Small intestine (tissue), 7 donors: Measurements from ENCODE around the gene BCAS3. TPM values are rescaled to one million over a fixed set of nuclear protein-coding genes. Genes with fewer than 3 reads are reported as not detected.
"Not testable (repeated sequence)": the region's sequence is repeated elsewhere in the genome, so short reads cannot be mapped to it uniquely, and the experiment has no call there.

Experiments used
- DNase-seq, 2 donors: peaks; one replicate each; pipeline versions ENCODE4 v3.0.0 to v3.0.0-alpha.2; 2013
- FAIRE-seq: peaks from 2 replicates; lab custom pipeline; 2012; peaks lifted over from hg19 to GRCh38; lab: Jason Lieb, UNC
- H3K27ac ChIP-seq, 3 donors: one replicate each; pipeline ENCODE4 v1.5.1; 2013; ENCODE audit warnings: low read length in 2 of 3, mild to moderate bottlenecking in 2 of 3, control low read depth in 1 of 3, inconsistent platforms in 1 of 3, low read depth in 1 of 3, moderate library complexity in 1 of 3
- H3K27me3 ChIP-seq, 3 donors: one replicate each; pipeline ENCODE4 v1.6.1; 2013; ENCODE audit warnings: low read length in 3 of 3, inconsistent platforms in 1 of 3; ENCODE audit not compliant: control insufficient read depth in 3 of 3, insufficient read depth in 3 of 3
- H3K36me3 ChIP-seq, 3 donors: one replicate each; pipeline ENCODE4 v1.6.1; 2013; ENCODE audit warnings: low read length in 3 of 3, inconsistent platforms in 1 of 3, low read depth in 1 of 3, mild to moderate bottlenecking in 1 of 3, moderate library complexity in 1 of 3; ENCODE audit not compliant: control insufficient read depth in 3 of 3, insufficient read depth in 2 of 3
- H3K4me1 ChIP-seq, 3 donors: one replicate each; pipeline ENCODE4 v1.6.1; 2013; ENCODE audit warnings: low read length in 2 of 3, inconsistent platforms in 1 of 3, low read depth in 1 of 3, mild to moderate bottlenecking in 1 of 3, moderate library complexity in 1 of 3; ENCODE audit not compliant: control insufficient read depth in 3 of 3, insufficient read depth in 2 of 3
- H3K4me3 ChIP-seq, 3 donors: one replicate each; pipeline ENCODE4 v1.5.1; 2013; ENCODE audit warnings: low read length in 3 of 3, control low read depth in 1 of 3, inconsistent platforms in 1 of 3, low read depth in 1 of 3, mild to moderate bottlenecking in 1 of 3, moderate library complexity in 1 of 3
- H3K9me3 ChIP-seq, 2 donors: one replicate each; pipeline ENCODE4 v1.6.1; 2013; ENCODE audit warnings: low read depth in 1 of 2, low read length in 1 of 2; ENCODE audit not compliant: control insufficient read depth in 2 of 2, insufficient read depth in 1 of 2
- WGBS, 3 donors: extraction: QIAGEN DNeasy Blood & Tissue Kit; methylation state at CpG; one replicate each; pipeline ENCODE4 v1.1.7; 2013; 5-methylcytosine and 5-hydroxymethylcytosine counted together
- polyA plus RNA-seq, 4 donors: library from polyadenylated mRNA; stranded (reverse) in 3 of 4; unstranded in 1 of 4; fragments of 200-250 nt in 3 of 4; fragments of 120-200 nt in 1 of 4; gene quantifications; one replicate each; pipeline versions ENCODE4 v1.2.1 to v1.2.3, GENCODE V29; 2013
- donor health status: healthy with polysubstance abuse.
- donor health status: control.
- donor health status: control.
- donor health status: Bipolar disorder and iron deficiency.
- donor health status: healthy.

BCAS3 gene
- polyA plus RNA-seq, 4 donors = 4.4 to 10.5 (median 4.8) TPM

- FAIRE-seq (no peak), DNase-seq (no peak)
- WGBS, 3 donors = 76 to 89% (median 81%) methylated on average over 5 of the region's 5 CpGs
- Histone ChIP-seq H3K4me1 (no peaks in the 10 kb centered on the region), H3K4me3 (no peak overlapping the region), H3K36me3 (no peaks in the 10 kb centered on the region), H3K27me3 (no peaks in the 10 kb centered on the region), H3K27ac (no peak overlapping the region), H3K9me3 (no peaks in the 10 kb centered on the region)
These were observed 674.2 kb downstream of the BCAS3 start for GRCh38 chr17:61351745-61352407.

- H3K4me3 ChIP-seq = no peak overlapping the region
- H3K36me3 ChIP-seq = no peaks in the 10 kb centered on the region
- H3K9me3 ChIP-seq = no peaks in the 10 kb centered on the region
- H3K4me1 ChIP-seq = no peaks in the 10 kb centered on the region
- H3K27ac ChIP-seq = no peak overlapping the region
- FAIRE-seq (no peak), DNase-seq (no peak)
- 74 to 87% (median 77%) methylated on average over 7 of the region's 7 CpGs for WGBS, 3 donors
- no peaks in the 10 kb centered on the region for H3K27me3 ChIP-seq
These were observed 674.7 kb downstream of the BCAS3 start for GRCh38 chr17:61352408-61352770.

- no peak overlapping the region for H3K4me3 ChIP-seq
- H3K36me3 ChIP-seq = no peaks in the 10 kb centered on the region
- H3K9me3 ChIP-seq = no peaks in the 10 kb centered on the region
- 90 to 96% (median 96%) methylated on average over 12 of the region's 12 CpGs for WGBS, 3 donors
- DNase-seq (no peak), FAIRE-seq (no peak)
- no peaks in the 10 kb centered on the region for H3K4me1 ChIP-seq
- H3K27me3 ChIP-seq = no peaks in the 10 kb centered on the region
- no peak overlapping the region for H3K27ac ChIP-seq
These were observed 675.3 kb downstream of the BCAS3 start for GRCh38 chr17:61352781-61353491.

GRCh38 chr17:61353615-61354014, 676.0 kb downstream of the BCAS3 start:
- H3K4me1 ChIP-seq = no peaks in the 10 kb centered on the region
- DNase-seq = no peak
- no peaks in the 10 kb centered on the region for H3K9me3 ChIP-seq
- no peaks in the 10 kb centered on the region for H3K27me3 ChIP-seq
- WGBS, 3 donors = 95 to 97% (median 96%) methylated on average over 12 of the region's 12 CpGs
- FAIRE-seq = no peak
- H3K27ac ChIP-seq = no peak overlapping the region
- no peak overlapping the region for H3K4me3 ChIP-seq
- no peaks in the 10 kb centered on the region for H3K36me3 ChIP-seq

- WGBS, 3 donors = 86 to 93% (median 87%) methylated on average over 10 of the region's 10 CpGs
- DNase-seq (no peak), FAIRE-seq (no peak)
- Histone ChIP-seq H3K9me3 (no peaks in the 10 kb centered on the region), H3K4me3 (no peak overlapping the region), H3K36me3 (no peaks in the 10 kb centered on the region), H3K27me3 (no peaks in the 10 kb centered on the region), H3K27ac (no peak overlapping the region), H3K4me1 (no peaks in the 10 kb centered on the region)
These were observed 677.5 kb downstream of the BCAS3 start for GRCh38 chr17:61354895-61355874.

GRCh38 chr17:61357061-61357460, 679.4 kb downstream of the BCAS3 start:
- FAIRE-seq, DNase-seq, H3K4me1 ChIP-seq, H3K27ac ChIP-seq, H3K4me3 ChIP-seq, H3K9me3 ChIP-seq, H3K27me3 ChIP-seq, H3K36me3 ChIP-seq: not testable (repeated sequence)
- 68 to 82% (median 70%) methylated on average over 3 of the region's 3 CpGs for WGBS, 3 donors

- not testable (repeated sequence) for H3K4me1 ChIP-seq, H3K36me3 ChIP-seq, H3K27me3 ChIP-seq, DNase-seq, H3K4me3 ChIP-seq, H3K9me3 ChIP-seq, FAIRE-seq, H3K27ac ChIP-seq
- 94 to 97% (median 95%) methylated on average over 9 of the region's 9 CpGs for WGBS, 3 donors
These were observed 681.9 kb downstream of the BCAS3 start for GRCh38 chr17:61359513-61359912.

GRCh38 chr17:61360318-61360943, 682.8 kb downstream of the BCAS3 start:
- no peak for DNase-seq
- no peak for FAIRE-seq
- Histone ChIP-seq H3K9me3 (no peaks in the 10 kb centered on the region), H3K4me1 (no peaks in the 10 kb centered on the region), H3K27ac (no peak overlapping the region), H3K4me3 (no peak overlapping the region), H3K27me3 (no peaks in the 10 kb centered on the region), H3K36me3 (no peaks in the 10 kb centered on the region)
- WGBS, 3 donors = 78 to 89% (median 84%) methylated on average over 3 of the region's 3 CpGs
